Left lung (tissue), 10 donors: ENCODE measurements around the gene HPS1. TPM values are rescaled to one million over a fixed set of nuclear protein-coding genes. Genes with fewer than 3 reads are reported as not detected.

Experiments used
- ATAC-seq: fragments of 200-7000 bp; cut with Tn5 transposase; one replicate; pipeline ENCODE4 v1.9.1; 2020; ENCODE audit warnings: moderate library complexity
- DNase-seq, 4 donors: peaks; one replicate each; pipeline ENCODE4 v3.0.0-alpha.2; 2013 to 2020
- H3K27ac ChIP-seq, 2 donors: fragments of 200-600 bp; sonication (generic) in 1 of 2; one replicate each; pipeline versions ENCODE4 v1.5.0 to v1.8.0; 2020 to 2021
- H3K27me3 ChIP-seq, 2 donors: fragments of 200-600 bp; sonication (generic) in 1 of 2; one replicate each; pipeline versions ENCODE4 v1.5.0 to v1.8.0; 2020 to 2021
- H3K36me3 ChIP-seq, 2 donors: fragments of 200-600 bp; sonication (generic) in 1 of 2; one replicate each; pipeline versions ENCODE4 v1.5.0 to v1.8.0; 2020 to 2021
- H3K4me1 ChIP-seq, 2 donors: fragments of 200-600 bp; one replicate each; pipeline ENCODE4 v1.8.0; 2021
- H3K4me3 ChIP-seq, 2 donors: fragments of 200-600 bp; sonication (generic) in 1 of 2; one replicate each; pipeline versions ENCODE4 v1.5.0 to v1.8.0; 2020 to 2021; ENCODE audit warnings: mild to moderate bottlenecking in 1 of 2
- H3K9me3 ChIP-seq, 2 donors: fragments of 200-600 bp; sonication (generic) in 1 of 2; one replicate each; pipeline versions ENCODE4 v1.5.0 to v1.8.0; 2020 to 2021
- CTCF ChIP-seq, 2 donors: fragments of 200-600 bp; sonication (generic) in 1 of 2; IDR thresholded peaks; one replicate each; pipeline versions ENCODE4 v1.5.0 to v1.8.0; 2021; ENCODE audit warnings: antibody characterized with exemption in 2 of 2
- intact Hi-C, 2 donors: fragments of 100-400 bp; cut with DNase I; formaldehyde crosslinking; loops; one replicate each; pipeline versions ENCODE4 v1.11.2 to v1.14.2; 2022
- microRNA-seq, 2 donors: library from miRNA; unstranded; fragments of <30 nt; microRNA quantifications; one replicate each; pipeline ENCODE4, GENCODE V29; 2019
- polyA plus RNA-seq, 6 donors: library from polyadenylated mRNA; unstranded; fragments of 120-200 nt; gene quantifications; one replicate each; pipeline ENCODE4 v1.2.1, GENCODE V29; 2013; ENCODE audit not compliant: insufficient read length in 6 of 6
- total RNA-seq, 2 donors: library from RNA; stranded (reverse); fragmentation: NEBNext Ultra II Directional; extraction: Animal tissue kit (Norgen Biotek cat#: 25700); gene quantifications; one replicate each; pipeline ENCODE4 v1.2.1, GENCODE V29; 2021
- donor health status: DM: no; HTN: yes; CAD: no.
- donor health status: DM: no; HTN: no; CAD: no.

HPS1 gene
- total and polyA plus RNA-seq, 8 donors, result 32.1 to 95.0 (median 36.8) TPM

- no peaks in the 10 kb centered on the region for H3K9me3 ChIP-seq
- no peaks in the 10 kb centered on the region for H3K36me3 ChIP-seq
- H3K27me3 ChIP-seq, result no peaks in the 10 kb centered on the region
- peaks cover 0 to 3% of the 10 kb centered on the region in 2 donors for H3K4me1 ChIP-seq
- DNase-seq, result no peak
- no peak for TF ChIP-seq CTCF (IDR thresholded peaks at IDR 0.05)
- ATAC-seq, result no peak
- no peak overlapping the region for H3K27ac ChIP-seq
- intact Hi-C loops, result no loop called here
- no peak overlapping the region for H3K4me3 ChIP-seq
These were observed 78.9 kb downstream of the HPS1 start for GRCh38 chr10:98367604-98368451.

Small RNAs within 50 kb of the gene (microRNA-seq; reads per million reads assigned to microRNA genes)
- 32.2 to 43.4 reads per million in 2 donors for gene MIR1287
- 2.0 to 3.2 reads per million in 2 donors for gene MIR4685

Other genes starting within 250 kb of the HPS1 start
- 1 to 10 TPM; 2.5 to 5.4 TPM for gene LOXL4, start 178.7 kb downstream of the HPS1 start, total RNA-seq
- gene LOXL4, start 178.7 kb downstream of the HPS1 start, polyA plus RNA-seq, result 1 to 10 TPM; 5.2 to 7.0 (median 5.7) TPM
- 10 to 100 TPM in 1 of 2 donors, 1 to 10 TPM in 1; 8.2 to 14.8 TPM for gene PYROXD2, start 31.8 kb downstream of the HPS1 start, total RNA-seq
- gene PYROXD2, start 31.8 kb downstream of the HPS1 start, polyA plus RNA-seq, result 10 to 100 TPM; 34.2 to 48.2 (median 39.5) TPM